Superior temporal gyrus (tissue), 1 donor: ENCODE data around the gene TLK2.
"Not testable (repeated sequence)": the region's sequence is repeated elsewhere in the genome, so short reads cannot be mapped to it uniquely, and the experiment has no call there.

Source experiments
- DNase-seq: peaks from one replicate; pipeline ENCODE4 v3.0.0-alpha.2; 2016; ENCODE audit errors: extremely low spot score

The TLK2 gene

DNA sequence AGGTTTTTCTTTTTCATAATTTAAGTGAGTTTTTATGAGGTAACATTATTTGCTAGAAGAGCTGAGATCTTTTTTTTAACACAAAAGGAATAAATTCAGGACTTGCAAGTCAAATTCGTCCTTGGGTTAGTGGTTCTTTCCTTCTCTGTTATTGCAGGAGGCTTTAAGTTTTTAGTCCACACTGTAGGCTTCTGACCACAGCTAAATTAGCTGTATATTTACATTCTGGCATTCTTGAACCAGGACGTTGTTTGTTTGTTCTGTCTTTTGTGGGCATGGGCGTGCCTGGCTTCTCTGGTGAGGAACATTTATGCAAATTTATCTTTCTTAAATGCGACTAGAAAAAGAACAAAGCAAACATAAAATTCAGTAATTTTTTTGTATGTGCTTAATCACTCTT is 80.3 kb downstream of the TLK2 start:
- DNase-seq: not testable (repeated sequence)

DNA sequence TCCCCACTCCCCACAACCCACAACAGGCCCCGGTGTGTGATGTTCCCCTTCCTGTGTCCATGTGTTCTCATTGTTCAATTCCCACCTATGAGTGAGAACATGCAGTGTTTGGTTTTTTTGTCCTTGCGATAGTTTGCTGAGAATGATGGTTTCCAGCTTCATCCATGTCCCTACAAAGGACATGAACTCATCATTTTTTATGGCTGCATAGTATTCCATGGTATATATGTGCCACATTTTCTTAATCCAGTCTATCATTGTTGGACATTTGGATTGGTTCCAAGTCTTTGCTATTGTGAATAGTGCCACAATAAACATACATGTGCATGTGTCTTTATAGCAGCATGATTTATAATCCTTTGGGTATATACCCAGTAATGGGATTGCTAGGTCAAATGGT is 82.3 kb downstream of the TLK2 start:
- not testable (repeated sequence) for DNase-seq

GRCh38 chr17:62562656-62563055 is 84.0 kb downstream of the TLK2 start:
- no peak for DNase-seq

DNA sequence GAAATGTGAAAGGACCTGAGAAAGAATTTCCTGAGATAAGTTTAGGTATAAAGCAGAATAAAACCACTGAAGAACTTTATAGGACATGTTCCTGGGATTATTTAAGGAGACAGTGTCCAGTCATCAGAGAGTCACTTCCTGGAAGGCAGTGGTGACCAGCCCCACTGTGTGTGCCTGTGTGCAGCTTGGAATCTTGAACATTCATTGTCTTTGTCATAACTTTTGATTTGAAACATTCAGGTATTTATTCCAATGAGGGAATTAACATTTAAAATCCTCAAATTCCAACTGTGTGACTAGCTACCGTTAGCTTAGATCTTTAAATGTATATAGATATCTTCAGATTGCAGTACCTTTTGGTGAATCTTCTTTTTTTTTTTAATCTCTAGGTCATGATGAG is 87.2 kb downstream of the TLK2 start:
- DNase-seq: no peak

- DNase-seq: no peak
These were observed 88.5 kb downstream of the TLK2 start for GRCh38 chr17:62566996-62567578.

GRCh38 chr17:62572488-62572887 is 93.9 kb downstream of the TLK2 start:
- no peak for DNase-seq

DNA sequence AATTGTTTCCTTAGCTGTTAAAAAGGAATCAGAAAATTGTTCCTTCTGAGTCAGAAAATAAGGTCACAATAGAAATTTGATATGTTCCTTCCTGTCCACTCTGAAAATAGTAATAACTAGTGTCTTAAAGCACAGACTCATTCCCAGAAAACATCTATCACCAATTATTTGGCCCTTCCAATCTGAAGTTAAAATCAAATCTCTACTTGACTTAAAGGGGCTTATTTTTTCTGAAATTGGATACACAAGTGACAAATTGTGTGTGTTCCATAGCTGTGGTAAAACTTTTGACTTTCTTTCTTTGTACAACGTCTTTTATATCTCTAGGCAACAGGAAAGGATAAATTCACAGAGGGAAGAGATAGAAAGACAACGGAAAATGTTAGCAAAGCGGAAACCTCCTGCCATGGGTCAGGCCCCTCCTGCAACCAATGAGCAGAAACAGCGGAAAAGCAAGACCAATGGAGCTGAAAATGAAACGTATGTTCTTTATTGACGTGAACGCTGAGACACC is 94.3 kb downstream of the TLK2 start:
- DNase-seq: no peak

DNA sequence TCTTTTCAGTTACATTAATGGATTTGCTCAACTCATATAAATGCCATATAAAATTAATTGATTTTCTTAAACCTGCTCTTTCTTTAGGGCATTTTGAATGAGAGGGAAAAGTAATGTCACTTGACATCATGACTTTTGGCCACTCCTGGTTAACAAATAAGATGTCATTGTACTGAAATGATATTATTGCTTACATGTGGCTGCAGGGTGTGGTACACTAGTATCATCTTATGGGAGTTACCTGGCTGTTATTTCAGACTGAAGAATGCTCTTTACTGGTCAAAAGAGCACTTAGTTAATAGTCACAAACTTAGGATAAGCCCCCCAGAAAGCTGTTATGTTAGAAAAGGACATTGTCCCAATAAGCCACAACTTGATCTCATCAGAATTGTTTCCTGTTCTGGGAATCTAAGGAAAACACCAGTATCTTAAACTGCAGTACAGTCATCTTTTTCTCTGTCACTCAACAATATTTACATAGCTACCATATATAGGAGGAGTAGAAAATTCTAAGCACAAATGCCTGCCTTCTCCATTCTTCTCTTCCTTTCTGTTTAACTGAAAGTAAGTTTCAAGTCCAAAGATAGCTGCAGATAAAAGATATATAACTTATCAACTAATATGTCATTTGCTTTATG is 95.0 kb downstream of the TLK2 start:
- no peak for DNase-seq

GRCh38 chr17:62576382-62576781 is 97.8 kb downstream of the TLK2 start:
- no peak for DNase-seq

- DNase-seq: no peak
These were observed 100.3 kb downstream of the TLK2 start for GRCh38 chr17:62578757-62579487.

DNA sequence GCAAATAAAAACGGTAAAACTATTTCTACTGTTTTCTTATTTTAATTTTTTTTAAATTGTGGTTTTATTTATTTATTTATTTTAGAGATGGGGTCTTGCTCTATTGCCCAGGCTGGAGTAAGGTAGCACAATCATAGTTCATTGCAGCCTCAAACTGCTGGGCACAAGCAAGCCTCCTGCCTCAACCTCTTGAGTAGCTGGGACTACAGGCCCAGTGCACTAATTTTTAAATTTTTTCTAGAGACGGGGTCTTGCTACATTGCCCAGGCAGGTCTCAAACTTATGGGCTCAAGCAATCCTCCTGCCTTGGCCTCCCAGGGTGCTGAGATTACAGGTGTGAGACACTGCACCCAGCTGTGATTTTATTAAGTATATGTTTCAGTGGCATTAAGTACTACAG is 102.3 kb downstream of the TLK2 start:
- no peak for DNase-seq

DNA sequence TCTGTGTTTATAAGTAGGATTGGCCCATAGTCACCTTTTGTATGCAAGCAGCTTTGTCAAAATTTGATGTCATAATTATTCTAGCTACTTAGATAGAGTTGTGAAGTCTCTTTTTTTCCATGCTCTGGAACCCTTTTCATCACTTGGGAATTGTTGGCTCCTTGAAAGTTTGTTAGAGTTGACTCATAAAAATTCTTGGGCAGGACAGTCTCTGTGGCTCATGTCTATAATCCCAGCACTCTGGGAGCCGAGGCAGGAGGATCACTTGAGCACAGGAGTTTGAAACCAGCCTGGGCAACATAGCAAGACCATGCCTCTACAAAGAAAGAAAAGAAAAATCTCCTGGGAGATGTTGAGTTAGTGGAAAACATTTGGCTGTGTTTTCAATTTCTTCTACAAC is 103.1 kb downstream of the TLK2 start:
- no peak for DNase-seq

DNA sequence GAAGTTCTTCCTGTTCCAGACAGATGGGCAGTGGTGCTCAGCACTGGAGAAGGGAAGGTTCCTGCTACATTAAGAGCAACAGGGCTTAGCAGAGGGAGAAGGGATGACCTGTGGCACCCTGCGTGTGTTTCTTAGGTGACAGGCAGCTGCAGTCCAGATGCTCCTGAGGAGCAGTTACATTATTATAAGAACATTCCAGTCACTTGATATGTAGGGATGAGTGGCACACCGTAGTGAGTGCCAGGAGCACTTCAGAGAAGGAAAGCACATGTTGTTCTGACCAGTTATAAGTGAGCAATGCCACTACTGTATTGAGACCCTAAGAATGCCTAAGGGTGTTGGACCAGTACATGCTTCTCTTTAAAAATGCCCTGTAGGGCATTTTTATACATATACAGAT is 108.9 kb downstream of the TLK2 start:
- DNase-seq: no peak

- DNase-seq: no peak
These were observed 109.5 kb downstream of the TLK2 start for GRCh38 chr17:62588109-62588508.

- no peak for DNase-seq
These were observed 112.7 kb downstream of the TLK2 start for GRCh38 chr17:62591333-62591732.

DNA sequence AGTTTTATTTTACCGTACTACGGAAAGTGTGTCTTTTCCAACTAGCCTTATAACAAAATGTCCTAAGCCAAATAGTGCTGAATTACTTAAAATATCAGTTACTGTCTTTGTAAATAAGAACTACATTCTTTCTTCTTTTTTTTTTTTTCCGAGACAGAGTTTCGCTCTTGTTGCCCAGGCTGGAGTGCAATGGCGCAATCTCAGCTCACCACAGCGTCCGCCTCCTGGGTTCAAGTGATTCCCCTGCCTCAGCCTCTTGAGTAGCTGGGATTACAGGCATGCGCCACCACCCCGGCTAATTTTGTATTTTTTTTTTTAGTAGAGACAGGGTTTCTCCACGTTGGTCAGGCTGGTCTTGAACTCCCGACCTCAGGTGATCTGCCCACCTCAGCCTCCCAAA is 113.2 kb downstream of the TLK2 start:
- DNase-seq: not testable (repeated sequence)

GRCh38 chr17:62592341-62593099 is 113.9 kb downstream of the TLK2 start:
- no peak for DNase-seq

- no peak for DNase-seq
These were observed 116.9 kb downstream of the TLK2 start for GRCh38 chr17:62595484-62595883.

GRCh38 chr17:62596662-62597061 is 118.0 kb downstream of the TLK2 start:
- DNase-seq: no peak

GRCh38 chr17:62597150-62597549 is 118.5 kb downstream of the TLK2 start:
- no peak for DNase-seq

- no peak for DNase-seq
These were observed 119.3 kb downstream of the TLK2 start for GRCh38 chr17:62597920-62598319.

- DNase-seq: no peak
These were observed 121.5 kb downstream of the TLK2 start for GRCh38 chr17:62599964-62600657.
